Measurements from ENCODE around the gene SPARC.

The SPARC gene

GRCh38 chr5:151617383-151617840, 69.3 kb downstream of the SPARC start:
- no CpG with 5 or more reads among the region's 6 CpGs for WGBS (ENCODE audit: extremely low coverage, insufficient coverage, low lambda C conversion rate)
- Histone ChIP-seq H2BK15ac (replicated peaks; ENCODE audit: low read depth) (no peak overlapping the region), H3K79me1 (ENCODE audit: low read length) (no peaks in the 10 kb centered on the region), H4K5ac (ENCODE audit: low read length) (no peak overlapping the region), H3K27ac (ENCODE audit: low read depth, low read length) (no peak overlapping the region), H4K8ac (ENCODE audit: low read depth, low read length) (no peak overlapping the region), H2BK120ac (ENCODE audit: low read depth, low read length) (no peak overlapping the region), H3K36me3 (ENCODE audit: control insufficient read depth, insufficient read depth, low read length) (no peaks in the 10 kb centered on the region), H3K4me1 (ENCODE audit: control insufficient read depth, low read depth, low read length) (peaks cover 14% of the 10 kb centered on the region), H3K18ac (ENCODE audit: low read length) (no peak overlapping the region), H3K4me3 (ENCODE audit: low read length) (no peak overlapping the region), H2AK5ac (ENCODE audit: low read length) (no peak overlapping the region), H2BK5ac (ENCODE audit: low read length) (no peak overlapping the region), H3K27me3 (ENCODE audit: insufficient read depth, low read length, poor library complexity) (no peaks in the 10 kb centered on the region), H3K23ac (ENCODE audit: low read length) (no peak overlapping the region), H3K9ac (ENCODE audit: low read length) (no peak overlapping the region), H3K4ac (ENCODE audit: low read depth, low read length) (no peak overlapping the region), H3K79me2 (ENCODE audit: control insufficient read depth, insufficient read depth, low read length) (no peaks in the 10 kb centered on the region), H3K56ac (ENCODE audit: low read length) (no peak overlapping the region), H3K4me2 (ENCODE audit: low read length) (no peak overlapping the region)
- no peak for DNase-seq

- H2BK5ac ChIP-seq (ENCODE audit: low read length), result no peak overlapping the region
- H3K27ac ChIP-seq (ENCODE audit: low read depth, low read length), result no peak overlapping the region
- no peaks in the 10 kb centered on the region for H3K36me3 ChIP-seq (ENCODE audit: control insufficient read depth, insufficient read depth, low read length)
- no peak overlapping the region for H2AK5ac ChIP-seq (ENCODE audit: low read length)
- H2BK15ac ChIP-seq (replicated peaks; ENCODE audit: low read depth), result no peak overlapping the region
- H3K79me1 ChIP-seq (ENCODE audit: low read length), result no peaks in the 10 kb centered on the region
- no peak overlapping the region for H3K23ac ChIP-seq (ENCODE audit: low read length)
- H3K4me3 ChIP-seq (ENCODE audit: low read length), result no peak overlapping the region
- DNase-seq, result peak; percentile 30
- H2BK120ac ChIP-seq (ENCODE audit: low read depth, low read length), result no peak overlapping the region
- H3K56ac ChIP-seq (ENCODE audit: low read length), result no peak overlapping the region
- H3K18ac ChIP-seq (ENCODE audit: low read length), result no peak overlapping the region
- H3K4me1 ChIP-seq (ENCODE audit: control insufficient read depth, low read depth, low read length), result peaks cover 13% of the 10 kb centered on the region
- no CpG with 5 or more reads among the region's 4 CpGs for WGBS (ENCODE audit: extremely low coverage, insufficient coverage, low lambda C conversion rate)
- H3K4me2 ChIP-seq (ENCODE audit: low read length), result no peak overlapping the region
- no peak overlapping the region for H3K4ac ChIP-seq (ENCODE audit: low read depth, low read length)
- no peaks in the 10 kb centered on the region for H3K79me2 ChIP-seq (ENCODE audit: control insufficient read depth, insufficient read depth, low read length)
- no peaks in the 10 kb centered on the region for H3K27me3 ChIP-seq (ENCODE audit: insufficient read depth, low read length, poor library complexity)
- no peak overlapping the region for H4K8ac ChIP-seq (ENCODE audit: low read depth, low read length)
- H4K5ac ChIP-seq (ENCODE audit: low read length), result no peak overlapping the region
- H3K9ac ChIP-seq (ENCODE audit: low read length), result no peak overlapping the region
Measured at GRCh38 chr5:151615431-151615830, 71.3 kb downstream of the SPARC start.

GRCh38 chr5:151614565-151614964, 72.2 kb downstream of the SPARC start:
- Histone ChIP-seq H3K4me2 (ENCODE audit: low read length) (no peak overlapping the region), H3K27me3 (ENCODE audit: insufficient read depth, low read length, poor library complexity) (no peaks in the 10 kb centered on the region), H4K8ac (ENCODE audit: low read depth, low read length) (no peak overlapping the region), H4K5ac (ENCODE audit: low read length) (no peak overlapping the region), H3K27ac (ENCODE audit: low read depth, low read length) (no peak overlapping the region), H3K79me2 (ENCODE audit: control insufficient read depth, insufficient read depth, low read length) (no peaks in the 10 kb centered on the region), H3K79me1 (ENCODE audit: low read length) (no peaks in the 10 kb centered on the region), H3K4me3 (ENCODE audit: low read length) (no peak overlapping the region), H3K36me3 (ENCODE audit: control insufficient read depth, insufficient read depth, low read length) (no peaks in the 10 kb centered on the region), H3K18ac (ENCODE audit: low read length) (no peak overlapping the region), H3K4ac (ENCODE audit: low read depth, low read length) (no peak overlapping the region), H2BK15ac (replicated peaks; ENCODE audit: low read depth) (no peak overlapping the region), H2AK5ac (ENCODE audit: low read length) (no peak overlapping the region), H2BK120ac (ENCODE audit: low read depth, low read length) (no peak overlapping the region), H3K56ac (ENCODE audit: low read length) (no peak overlapping the region), H3K9ac (ENCODE audit: low read length) (no peak overlapping the region), H3K4me1 (ENCODE audit: control insufficient read depth, low read depth, low read length) (peaks cover 6% of the 10 kb centered on the region), H2BK5ac (ENCODE audit: low read length) (no peak overlapping the region), H3K23ac (ENCODE audit: low read length) (no peak overlapping the region)
- no CpG with 5 or more reads among the region's 7 CpGs for WGBS (ENCODE audit: extremely low coverage, insufficient coverage, low lambda C conversion rate)
- no peak for DNase-seq

- H3K36me3 ChIP-seq (ENCODE audit: control insufficient read depth, insufficient read depth, low read length), result no peaks in the 10 kb centered on the region
- no CpG with 5 or more reads among the region's 8 CpGs for WGBS (ENCODE audit: extremely low coverage, insufficient coverage, low lambda C conversion rate)
Measured at GRCh38 chr5:151612689-151613427, 73.9 kb downstream of the SPARC start.

GRCh38 chr5:151611127-151611775, 75.5 kb downstream of the SPARC start:
- H3K27ac ChIP-seq (ENCODE audit: low read depth, low read length), result no peak overlapping the region
- H3K4me1 ChIP-seq (ENCODE audit: control insufficient read depth, low read depth, low read length), result no peaks in the 10 kb centered on the region
- H2BK15ac ChIP-seq (replicated peaks; ENCODE audit: low read depth), result no peak overlapping the region
- no peak overlapping the region for H3K56ac ChIP-seq (ENCODE audit: low read length)
- no peaks in the 10 kb centered on the region for H3K79me2 ChIP-seq (ENCODE audit: control insufficient read depth, insufficient read depth, low read length)
- H3K79me1 ChIP-seq (ENCODE audit: low read length), result no peaks in the 10 kb centered on the region
- no peak overlapping the region for H3K4ac ChIP-seq (ENCODE audit: low read depth, low read length)
- no peak overlapping the region for H2BK120ac ChIP-seq (ENCODE audit: low read depth, low read length)
- H4K8ac ChIP-seq (ENCODE audit: low read depth, low read length), result no peak overlapping the region
- H2BK5ac ChIP-seq (ENCODE audit: low read length), result no peak overlapping the region
- no peak overlapping the region for H3K9ac ChIP-seq (ENCODE audit: low read length)
- no peak overlapping the region for H3K4me3 ChIP-seq (ENCODE audit: low read length)
- no peak overlapping the region for H4K5ac ChIP-seq (ENCODE audit: low read length)
- H3K27me3 ChIP-seq (ENCODE audit: insufficient read depth, low read length, poor library complexity), result no peaks in the 10 kb centered on the region
- H3K18ac ChIP-seq (ENCODE audit: low read length), result no peak overlapping the region
- H3K4me2 ChIP-seq (ENCODE audit: low read length), result no peak overlapping the region
- no CpG with 5 or more reads among the region's 8 CpGs for WGBS (ENCODE audit: extremely low coverage, insufficient coverage, low lambda C conversion rate)
- no peak overlapping the region for H3K23ac ChIP-seq (ENCODE audit: low read length)
- no peak overlapping the region for H2AK5ac ChIP-seq (ENCODE audit: low read length)
- H3K36me3 ChIP-seq (ENCODE audit: control insufficient read depth, insufficient read depth, low read length), result no peaks in the 10 kb centered on the region
- DNase-seq, result no peak

More at GRCh38 chr5:151612689-151613427, 73.9 kb downstream of the SPARC start:
- H3K27me3 ChIP-seq (ENCODE audit: insufficient read depth, low read length, poor library complexity), result no peaks in the 10 kb centered on the region
- H2AK5ac ChIP-seq (ENCODE audit: low read length), result no peak overlapping the region
- H3K4me1 ChIP-seq (ENCODE audit: control insufficient read depth, low read depth, low read length), result no peaks in the 10 kb centered on the region
- no peak overlapping the region for H3K4me2 ChIP-seq (ENCODE audit: low read length)
- H3K18ac ChIP-seq (ENCODE audit: low read length), result no peak overlapping the region
- H4K8ac ChIP-seq (ENCODE audit: low read depth, low read length), result no peak overlapping the region
- no peak overlapping the region for H3K56ac ChIP-seq (ENCODE audit: low read length)
- H2BK5ac ChIP-seq (ENCODE audit: low read length), result no peak overlapping the region
- peak; percentile 26 for DNase-seq
- H3K27ac ChIP-seq (ENCODE audit: low read depth, low read length), result no peak overlapping the region
- H3K4me3 ChIP-seq (ENCODE audit: low read length), result no peak overlapping the region
- H2BK15ac ChIP-seq (replicated peaks; ENCODE audit: low read depth), result no peak overlapping the region
- H3K9ac ChIP-seq (ENCODE audit: low read length), result no peak overlapping the region
- no peak overlapping the region for H4K5ac ChIP-seq (ENCODE audit: low read length)
- H3K79me1 ChIP-seq (ENCODE audit: low read length), result no peaks in the 10 kb centered on the region
- H3K79me2 ChIP-seq (ENCODE audit: control insufficient read depth, insufficient read depth, low read length), result no peaks in the 10 kb centered on the region
- no peak overlapping the region for H3K23ac ChIP-seq (ENCODE audit: low read length)
- H3K4ac ChIP-seq (ENCODE audit: low read depth, low read length), result no peak overlapping the region
- H2BK120ac ChIP-seq (ENCODE audit: low read depth, low read length), result no peak overlapping the region
